Liver (tissue), 3 donors: ENCODE measurements around the gene LMBRD1.

Experiments
- ATF3 ChIP-seq: IDR thresholded peaks from 2 replicates; pipeline ENCODE4 v1.6.1; 2016; ENCODE audit warnings: antibody characterized with exemption
- CTCF ChIP-seq: fragments of 150-350 bp; IDR thresholded peaks from 2 replicates; pipeline ENCODE4 v1.5.1; 2017; ENCODE audit warnings: improper control_type of control experiment, low read depth, low read length; ENCODE audit not compliant: missing input control
- GABPA ChIP-seq, 2 donors: IDR thresholded peaks in 1 of 2; conservative IDR thresholded peaks in 1 of 2; 2 replicates each; pipeline ENCODE4 v1.6.1; 2016; ENCODE audit warnings: antibody characterized with exemption in 2 of 2, mild to moderate bottlenecking in 1 of 2, moderate library complexity in 1 of 2
- JUND ChIP-seq, 2 donors: IDR thresholded peaks; 2 replicates each; pipeline ENCODE4 v1.6.1; 2016; ENCODE audit warnings: antibody characterized with exemption in 2 of 2
- MAX ChIP-seq: IDR thresholded peaks from 2 replicates; pipeline ENCODE4 v1.6.1; 2016; ENCODE audit warnings: antibody characterized with exemption
- RAD21 ChIP-seq, 2 donors: IDR thresholded peaks; 2 replicates each; pipeline ENCODE4 v1.6.1; 2016; ENCODE audit warnings: antibody characterized with exemption in 2 of 2, mild to moderate bottlenecking in 2 of 2
- TAF1 ChIP-seq: conservative IDR thresholded peaks from 2 replicates; pipeline ENCODE4 v1.6.1; 2016; ENCODE audit warnings: antibody characterized with exemption, mild to moderate bottlenecking
- YY1 ChIP-seq: IDR thresholded peaks from 2 replicates; pipeline ENCODE4 v1.6.1; 2016; ENCODE audit warnings: antibody characterized with exemption, mild to moderate bottlenecking
- donor health status: healthy.
- donor health status: healthy.

GRCh38 chr6:69756366-69756765 lies 40.4 kb downstream of the LMBRD1 start:
- TF ChIP-seq CTCF (no peak), TAF1 (no peak), GABPA (IDR thresholded peaks at IDR 0.05 in 1 of 2, conservative IDR thresholded peaks at IDR 0.05 in 1 of 2) (no peak), YY1 (no peak), ATF3 (no peak), RAD21 (IDR thresholded peaks at IDR 0.05) (no peak), MAX (no peak), JUND (IDR thresholded peaks at IDR 0.05) (no peak)
